HG02852 (cell line): ENCODE data around the gene ASTN2.

Source experiments
- ATAC-seq: cut with Tn5 transposase; IDR thresholded peaks from one replicate; pipeline ENCODE4 v1.9.1; 2021; ENCODE audit warnings: mild to moderate bottlenecking, moderate library complexity; ENCODE audit not compliant: unreplicated experiment

The ASTN2 gene, protein sequence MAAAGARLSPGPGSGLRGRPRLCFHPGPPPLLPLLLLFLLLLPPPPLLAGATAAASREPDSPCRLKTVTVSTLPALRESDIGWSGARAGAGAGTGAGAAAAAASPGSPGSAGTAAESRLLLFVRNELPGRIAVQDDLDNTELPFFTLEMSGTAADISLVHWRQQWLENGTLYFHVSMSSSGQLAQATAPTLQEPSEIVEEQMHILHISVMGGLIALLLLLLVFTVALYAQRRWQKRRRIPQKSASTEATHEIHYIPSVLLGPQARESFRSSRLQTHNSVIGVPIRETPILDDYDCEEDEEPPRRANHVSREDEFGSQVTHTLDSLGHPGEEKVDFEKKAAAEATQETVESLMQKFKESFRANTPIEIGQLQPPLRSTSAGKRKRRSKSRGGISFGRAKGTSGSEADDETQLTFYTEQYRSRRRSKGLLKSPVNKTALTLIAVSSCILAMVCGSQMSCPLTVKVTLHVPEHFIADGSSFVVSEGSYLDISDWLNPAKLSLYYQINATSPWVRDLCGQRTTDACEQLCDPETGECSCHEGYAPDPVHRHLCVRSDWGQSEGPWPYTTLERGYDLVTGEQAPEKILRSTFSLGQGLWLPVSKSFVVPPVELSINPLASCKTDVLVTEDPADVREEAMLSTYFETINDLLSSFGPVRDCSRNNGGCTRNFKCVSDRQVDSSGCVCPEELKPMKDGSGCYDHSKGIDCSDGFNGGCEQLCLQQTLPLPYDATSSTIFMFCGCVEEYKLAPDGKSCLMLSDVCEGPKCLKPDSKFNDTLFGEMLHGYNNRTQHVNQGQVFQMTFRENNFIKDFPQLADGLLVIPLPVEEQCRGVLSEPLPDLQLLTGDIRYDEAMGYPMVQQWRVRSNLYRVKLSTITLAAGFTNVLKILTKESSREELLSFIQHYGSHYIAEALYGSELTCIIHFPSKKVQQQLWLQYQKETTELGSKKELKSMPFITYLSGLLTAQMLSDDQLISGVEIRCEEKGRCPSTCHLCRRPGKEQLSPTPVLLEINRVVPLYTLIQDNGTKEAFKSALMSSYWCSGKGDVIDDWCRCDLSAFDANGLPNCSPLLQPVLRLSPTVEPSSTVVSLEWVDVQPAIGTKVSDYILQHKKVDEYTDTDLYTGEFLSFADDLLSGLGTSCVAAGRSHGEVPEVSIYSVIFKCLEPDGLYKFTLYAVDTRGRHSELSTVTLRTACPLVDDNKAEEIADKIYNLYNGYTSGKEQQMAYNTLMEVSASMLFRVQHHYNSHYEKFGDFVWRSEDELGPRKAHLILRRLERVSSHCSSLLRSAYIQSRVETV (N-terminal part only)

GRCh38 chr9:117414906-117415331 is at the start of gene ASTN2:
ASTN2 (minus strand) TSS chr9:117415057; CDS start chr9:117414938, 119 bp downstream.
- ATAC-seq = no peak

DNA sequence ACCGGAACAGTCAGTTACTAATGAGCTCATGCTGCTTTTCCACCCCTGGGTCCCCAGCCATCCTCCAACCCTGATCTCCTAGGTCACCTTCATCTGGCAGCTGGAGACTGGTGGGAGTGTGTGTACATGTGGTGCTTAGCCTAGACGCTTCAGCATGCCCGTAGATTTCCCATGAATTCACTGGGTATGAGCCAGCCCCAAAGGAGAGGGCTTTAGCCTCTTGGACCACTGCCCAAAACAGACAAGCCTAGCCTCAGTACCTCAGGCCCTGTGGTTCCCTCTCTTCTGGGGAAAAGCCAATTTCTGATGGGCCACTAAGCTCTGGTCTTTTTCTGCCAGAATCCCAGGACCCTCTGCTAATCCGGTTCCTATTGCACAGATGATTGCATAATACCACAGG is 48.0 kb upstream of the ASTN2 start:
- no peak for ATAC-seq

- ATAC-seq = no peak
Observed at GRCh38 chr9:117461386-117461785, 46.5 kb upstream of the ASTN2 start.

DNA sequence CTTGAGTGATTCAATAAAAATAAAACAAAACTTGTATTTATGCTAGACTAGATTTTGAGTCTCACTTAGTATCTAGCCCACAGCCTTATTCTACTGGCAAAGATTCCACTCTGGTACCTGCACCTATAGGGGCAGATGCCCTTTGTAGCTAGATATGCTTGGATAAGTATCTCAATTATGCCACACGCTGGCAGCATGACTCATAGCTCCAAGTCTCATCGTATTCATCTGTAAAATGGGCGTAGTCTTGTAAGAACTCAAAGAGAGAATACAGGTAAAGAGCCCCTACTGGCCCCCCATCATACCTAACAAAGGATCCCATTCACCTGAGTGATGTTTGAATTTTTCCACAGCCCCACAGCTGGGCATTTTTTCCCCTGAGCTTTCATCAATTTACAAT is 45.9 kb upstream of the ASTN2 start:
- no peak for ATAC-seq

DNA sequence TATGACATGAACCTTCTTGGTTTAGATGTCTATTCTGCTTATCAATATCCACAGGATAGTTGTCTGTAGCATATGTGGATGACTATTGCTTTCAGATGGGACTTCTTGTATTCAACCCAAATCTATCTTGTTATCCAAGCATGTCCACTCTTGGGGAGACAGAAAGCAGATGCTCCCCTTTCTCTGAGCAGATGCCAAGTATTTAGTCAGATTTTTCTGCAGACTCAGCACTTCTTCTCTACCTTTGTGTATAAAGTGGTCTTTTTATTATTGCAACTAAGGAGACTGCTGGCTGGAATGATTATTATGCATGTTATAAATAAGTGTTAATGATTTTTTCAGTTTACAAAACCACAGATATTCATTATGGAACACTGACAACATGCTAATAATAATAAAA is 45.1 kb upstream of the ASTN2 start:
- no peak for ATAC-seq

GRCh38 chr9:117458066-117458465 is 43.2 kb upstream of the ASTN2 start:
- ATAC-seq = no peak

DNA sequence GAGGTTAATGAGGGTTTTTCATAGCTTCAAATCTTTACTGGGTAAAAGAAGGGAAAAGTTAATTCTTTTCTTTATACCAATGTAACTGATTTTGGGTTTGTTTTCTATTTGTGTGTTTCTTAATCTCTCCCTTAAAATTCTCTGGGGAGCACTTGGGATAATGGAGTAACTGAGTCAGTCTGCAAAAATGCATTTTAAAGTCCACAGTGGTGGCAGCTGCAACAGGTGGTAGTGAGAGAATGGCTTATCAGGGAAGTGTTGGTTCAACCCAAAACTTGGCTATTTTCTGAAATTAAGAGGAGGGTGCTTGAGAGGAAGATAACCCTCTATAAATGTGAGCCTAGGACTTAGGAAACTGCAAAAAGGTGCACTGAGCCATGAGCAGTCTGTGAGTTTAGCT is 39.9 kb upstream of the ASTN2 start:
- no peak for ATAC-seq

GRCh38 chr9:117453737-117454136 is 38.9 kb upstream of the ASTN2 start:
- ATAC-seq = no peak

DNA sequence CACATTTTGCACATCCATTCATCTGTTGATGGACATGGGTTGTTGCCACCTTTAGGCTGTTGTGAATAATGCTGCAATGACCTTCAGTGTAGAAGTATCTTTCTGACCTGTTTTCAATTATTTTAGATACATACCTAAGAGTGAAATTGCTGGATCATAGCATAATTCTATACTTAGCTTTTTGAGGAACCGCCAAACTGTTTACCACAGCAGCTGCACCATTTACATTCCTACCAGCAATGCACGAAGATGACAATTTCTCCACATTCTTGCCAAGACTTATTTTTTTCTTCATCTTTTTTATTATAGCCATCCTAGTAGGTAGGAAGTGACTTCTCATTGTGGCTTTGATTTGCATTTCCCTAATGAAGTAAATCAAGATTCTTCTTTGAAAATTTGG is 36.5 kb upstream of the ASTN2 start:
- ATAC-seq = no peak

- no peak for ATAC-seq
Observed at GRCh38 chr9:117448066-117448465, 33.2 kb upstream of the ASTN2 start.

GRCh38 chr9:117445631-117446030 is 30.8 kb upstream of the ASTN2 start:
- no peak for ATAC-seq

DNA sequence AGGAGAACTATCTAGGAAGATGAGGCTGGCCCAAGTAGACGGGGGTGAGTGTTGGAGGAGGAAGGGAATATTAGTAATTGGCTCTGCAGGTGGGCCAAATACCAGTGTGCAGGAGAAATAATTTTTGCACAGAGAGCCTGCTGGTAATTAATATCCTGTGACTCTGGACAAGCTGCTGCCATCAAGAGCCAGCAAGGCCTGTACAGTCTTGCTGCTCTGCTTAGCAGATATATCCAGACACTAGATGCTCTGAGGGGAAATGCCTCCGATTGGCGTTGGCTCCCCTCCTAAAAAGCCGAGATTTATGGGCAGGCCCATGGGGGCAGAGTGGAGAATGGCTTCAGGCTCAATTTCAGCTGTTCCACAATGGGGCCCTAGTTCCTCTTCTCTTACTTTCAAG is 29.6 kb upstream of the ASTN2 start:
- no peak for ATAC-seq

DNA sequence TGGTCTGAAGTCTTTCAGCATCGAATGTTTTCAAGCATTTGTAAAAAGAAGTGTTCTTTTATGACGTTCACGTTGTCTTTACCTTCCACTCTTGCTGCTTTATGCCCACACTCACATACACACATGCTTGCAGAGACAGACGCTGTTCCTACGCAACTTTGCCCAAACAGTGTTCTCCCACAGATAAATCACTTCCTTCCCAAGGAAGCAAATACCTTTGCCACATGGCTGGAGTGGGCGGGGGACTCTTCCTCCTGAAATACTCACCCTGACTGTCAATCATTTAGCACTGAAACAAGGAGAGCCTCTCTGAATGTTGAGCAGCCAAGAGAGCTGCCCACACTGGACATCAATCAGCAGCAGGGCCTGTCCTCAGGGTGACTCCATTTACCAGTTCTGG is 22.4 kb upstream of the ASTN2 start:
- no peak for ATAC-seq

DNA sequence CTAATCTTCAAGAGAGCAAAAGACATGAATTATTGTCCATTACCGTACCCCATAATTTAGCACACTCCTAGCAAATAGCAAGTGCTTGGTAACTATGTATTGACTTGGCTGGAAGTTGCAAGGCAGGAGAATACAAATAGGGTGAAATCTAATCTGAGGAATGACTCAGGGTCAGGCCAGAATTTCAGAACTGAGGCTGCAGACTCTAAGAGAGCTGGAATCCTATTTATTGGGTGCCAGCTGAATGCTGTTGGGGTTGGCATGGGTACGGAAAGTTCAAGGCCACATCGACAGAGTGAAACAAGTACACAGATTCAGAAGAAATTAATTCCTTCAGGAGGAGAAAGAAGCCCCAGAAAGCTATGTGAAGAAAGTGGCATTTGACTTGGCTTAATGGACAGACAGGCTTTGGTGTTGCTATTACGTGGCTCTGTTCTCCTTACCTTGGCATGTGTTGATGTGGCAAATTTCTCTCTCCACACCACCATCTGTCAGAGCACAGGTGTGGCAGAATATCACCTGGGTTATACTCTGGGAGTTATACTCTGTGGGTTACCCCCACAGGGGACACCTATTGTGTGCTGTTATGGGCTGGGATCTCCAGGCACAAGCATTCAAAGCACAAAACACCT is 20.9 kb upstream of the ASTN2 start:
- no peak for ATAC-seq

DNA sequence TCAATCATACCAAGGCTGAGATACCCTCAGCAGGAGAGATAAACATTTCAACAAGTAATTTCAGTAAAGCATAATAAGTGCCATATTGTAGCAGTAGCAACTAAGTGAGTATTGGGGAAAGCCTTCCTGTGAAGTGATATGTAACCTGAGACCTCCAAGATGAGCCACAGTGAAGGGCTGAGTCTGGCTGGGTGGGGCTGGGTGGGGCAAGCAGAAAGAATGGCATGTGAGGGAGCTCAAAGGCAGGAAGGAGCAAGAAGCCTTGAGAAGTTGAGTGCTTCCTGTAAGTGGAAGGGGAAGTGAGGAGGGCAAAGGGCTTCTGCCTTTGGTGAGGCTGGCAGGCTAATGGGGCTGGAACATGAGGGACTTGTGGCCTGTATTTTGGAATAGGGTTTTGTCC is 19.7 kb upstream of the ASTN2 start:
- ATAC-seq = no peak

GRCh38 chr9:117430813-117431212 is 16.0 kb upstream of the ASTN2 start:
- no peak for ATAC-seq

DNA sequence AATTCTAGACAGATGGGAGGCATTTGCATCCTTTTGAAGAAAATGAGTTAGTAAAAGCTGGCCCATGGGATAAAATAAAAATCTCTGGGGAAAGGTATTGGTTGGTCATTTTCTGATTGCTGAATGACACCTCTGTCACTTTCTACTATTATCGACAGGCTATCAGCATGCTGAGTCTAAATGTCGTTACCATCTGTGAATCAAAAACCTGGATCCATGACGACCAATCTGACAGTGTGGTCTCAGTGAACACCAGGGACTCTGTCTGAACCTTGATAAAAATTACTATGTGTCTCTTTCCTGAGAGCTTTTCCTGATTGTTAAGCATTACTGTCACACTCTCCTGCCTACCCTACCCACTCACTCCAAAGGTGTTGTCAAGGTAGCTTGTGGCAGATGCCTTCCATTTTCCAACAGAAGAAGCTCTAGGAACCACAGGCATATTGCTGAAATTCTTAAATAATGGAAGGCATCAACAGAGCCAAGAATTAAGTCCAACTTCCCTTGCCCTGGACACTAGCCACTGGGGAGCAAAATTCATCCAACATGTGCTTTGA is 12.6 kb upstream of the ASTN2 start:
- no peak for ATAC-seq

DNA sequence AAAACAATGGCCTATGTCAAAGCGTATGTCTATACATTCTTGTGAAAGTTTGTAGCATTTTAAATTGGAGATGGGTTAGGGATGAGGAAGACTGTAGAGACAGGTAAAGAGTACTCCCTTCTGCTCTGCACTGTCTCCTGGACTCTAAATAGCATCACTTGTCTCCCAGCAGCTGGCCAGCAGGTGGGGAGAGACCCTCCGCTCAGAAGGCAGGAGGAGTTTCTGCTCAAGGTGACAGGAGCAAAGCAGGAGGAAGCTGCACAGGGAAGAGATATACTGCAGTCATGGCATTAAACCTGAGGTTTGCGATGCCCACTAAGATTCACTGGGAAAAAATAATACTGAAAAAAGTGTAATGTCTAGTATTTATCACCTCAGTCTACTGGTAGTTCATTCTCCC is 10.7 kb upstream of the ASTN2 start:
- ATAC-seq = no peak

DNA sequence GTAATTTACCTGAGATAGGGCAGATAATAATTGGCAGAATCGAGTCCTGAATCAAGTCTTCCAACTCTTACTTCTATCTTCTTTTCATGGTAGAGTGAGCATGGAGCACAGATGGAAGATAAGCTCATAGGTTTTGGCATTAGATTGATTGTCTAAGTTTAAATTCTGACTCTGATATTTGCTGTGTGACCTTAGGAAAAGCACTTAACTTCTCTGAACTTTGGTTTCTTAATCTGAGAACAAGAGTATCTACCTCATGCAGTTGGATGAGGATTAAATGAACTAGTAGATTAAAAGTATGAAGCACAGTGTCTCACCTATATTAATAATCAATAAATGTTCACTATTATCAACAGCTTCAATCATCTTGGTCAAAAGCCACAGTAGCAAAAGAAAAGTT is 9.4 kb upstream of the ASTN2 start:
- ATAC-seq = no peak

- no peak for ATAC-seq
Observed at GRCh38 chr9:117418111-117418510, 3.3 kb upstream of the ASTN2 start.
